Psoas muscle (tissue), 8 donors: ENCODE measurements around the gene C11orf52. TPM values are rescaled to one million over a fixed set of nuclear protein-coding genes. Genes with fewer than 3 reads are reported as not detected.

Source experiments
- ATAC-seq, 4 donors: fragments of 200-7000 bp; cut with Tn5 transposase; one replicate each; pipeline ENCODE4 v1.9.1; 2020; ENCODE audit warnings: moderate library complexity in 3 of 4, mild to moderate bottlenecking in 2 of 4
- DNase-seq, 2 donors: peaks; one replicate each; pipeline ENCODE4 v3.0.0-alpha.2; 2020
- H3K27ac ChIP-seq: fragments of 200-600 bp; one replicate; pipeline ENCODE4 v1.8.0; 2022
- H3K27me3 ChIP-seq, 3 donors: fragments of 200-600 bp in 1 of 3; one replicate each; pipeline versions ENCODE4 v1.6.1 to v1.8.0; 2013 to 2022; ENCODE audit warnings: low read length in 2 of 3, mild to moderate bottlenecking in 2 of 3, moderate library complexity in 1 of 3; ENCODE audit not compliant: insufficient read depth in 3 of 3
- H3K36me3 ChIP-seq, 2 donors: fragments of 200-600 bp in 1 of 2; one replicate each; pipeline versions ENCODE4 v1.6.1 to v1.8.0; 2013 to 2022; ENCODE audit warnings: low read depth in 1 of 2, mild to moderate bottlenecking in 1 of 2, moderate library complexity in 1 of 2; ENCODE audit not compliant: insufficient read depth in 1 of 2
- H3K4me1 ChIP-seq: fragments of 200-600 bp; one replicate; pipeline ENCODE4 v1.8.0; 2022
- H3K4me3 ChIP-seq: fragments of 200-600 bp; one replicate; pipeline ENCODE4 v1.8.0; 2022; ENCODE audit warnings: mild to moderate bottlenecking
- H3K9me3 ChIP-seq: fragments of 200-600 bp; one replicate; pipeline ENCODE4 v1.8.0; 2022
- WGBS, 3 donors: extraction: QIAGEN DNeasy Blood & Tissue Kit; methylation state at CpG; one replicate each; pipeline versions ENCODE4 v1.1.6 to v1.1.7; 2013; 5-methylcytosine and 5-hydroxymethylcytosine counted together
- intact Hi-C, 2 donors: fragments of 100-400 bp; cut with DNase I; formaldehyde crosslinking; loops; one replicate each; pipeline versions ENCODE4 v1.11.0 to v1.14.2; 2022
- polyA plus RNA-seq, 3 donors: library from polyadenylated mRNA; stranded (reverse); fragments of 200-250 nt; gene quantifications; one replicate each; pipeline ENCODE4 v1.2.3, GENCODE V29; 2013
- total RNA-seq, 4 donors: library from RNA; stranded (reverse); fragmentation: NEBNext Ultra II Directional in 2 of 4; extraction: Animal tissue kit (Norgen Biotek cat#: 25700) in 2 of 4; gene quantifications; one replicate each; pipeline versions ENCODE4 v1.2.1 to v1.2.4, GENCODE V29; 2021 to 2023
- TF ChIP-seq, protein P1 (sequence below): fragments of 200-600 bp; IDR thresholded peaks from one replicate; pipeline ENCODE4 v1.8.0; 2022; ENCODE audit warnings: antibody characterized with exemption
- donor health status: healthy with polysubstance abuse.
- donor health status: DM: no; HTN: no; CAD: no; lungs with moderate emphysema.
- donor health status: Bipolar disorder and iron deficiency.
- donor health status: healthy.
- donor health status: DM: yes; HTN: yes; CAD: no.
- donor health status: DM: no; HTN: no; CAD: no.
- donor health status: DM: no; HTN: no; CAD: no.
- donor health status: DM: yes; HTN: yes; CAD: no.

C11orf52 gene
- total and polyA plus RNA-seq, 7 donors = 1.0 to 24.5 (median 7.0) TPM

DNA sequence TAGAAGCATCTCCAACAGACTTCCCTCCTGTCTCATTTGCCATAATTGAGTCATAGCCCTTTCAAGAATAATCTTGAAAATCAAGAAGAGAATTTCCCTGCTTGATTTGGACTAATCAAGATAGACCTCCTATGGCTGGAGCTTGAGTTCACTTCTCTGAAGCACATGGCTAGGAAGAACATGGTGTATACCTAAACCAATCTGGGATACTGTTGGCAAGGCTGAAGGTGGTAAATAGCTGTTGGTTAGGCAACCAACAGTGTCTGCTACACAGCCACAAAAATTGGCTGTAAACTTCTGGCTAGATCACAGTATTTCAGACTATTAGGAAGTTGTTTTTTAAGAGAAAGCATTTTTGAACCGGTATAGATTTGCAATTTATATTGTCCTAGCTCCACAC lies 12.0 kb upstream of the C11orf52 start:
- peaks cover 0 to 30% of the 10 kb centered on the region in 2 donors for H3K36me3 ChIP-seq
- DNase-seq = no peak
- no peak overlapping the region for H3K4me3 ChIP-seq
- 53 to 72% (median 61%) methylated on average over 1 of the region's 1 CpG for WGBS, 3 donors
- intact Hi-C loops = no loop called here
- H3K9me3 ChIP-seq = no peaks in the 10 kb centered on the region
- peaks cover 4% of the 10 kb centered on the region for H3K4me1 ChIP-seq
- no peaks in the 10 kb centered on the region for H3K27me3 ChIP-seq
- peak; percentile 24 to 48 (median 36) for ATAC-seq
- TF ChIP-seq, protein P1, sequence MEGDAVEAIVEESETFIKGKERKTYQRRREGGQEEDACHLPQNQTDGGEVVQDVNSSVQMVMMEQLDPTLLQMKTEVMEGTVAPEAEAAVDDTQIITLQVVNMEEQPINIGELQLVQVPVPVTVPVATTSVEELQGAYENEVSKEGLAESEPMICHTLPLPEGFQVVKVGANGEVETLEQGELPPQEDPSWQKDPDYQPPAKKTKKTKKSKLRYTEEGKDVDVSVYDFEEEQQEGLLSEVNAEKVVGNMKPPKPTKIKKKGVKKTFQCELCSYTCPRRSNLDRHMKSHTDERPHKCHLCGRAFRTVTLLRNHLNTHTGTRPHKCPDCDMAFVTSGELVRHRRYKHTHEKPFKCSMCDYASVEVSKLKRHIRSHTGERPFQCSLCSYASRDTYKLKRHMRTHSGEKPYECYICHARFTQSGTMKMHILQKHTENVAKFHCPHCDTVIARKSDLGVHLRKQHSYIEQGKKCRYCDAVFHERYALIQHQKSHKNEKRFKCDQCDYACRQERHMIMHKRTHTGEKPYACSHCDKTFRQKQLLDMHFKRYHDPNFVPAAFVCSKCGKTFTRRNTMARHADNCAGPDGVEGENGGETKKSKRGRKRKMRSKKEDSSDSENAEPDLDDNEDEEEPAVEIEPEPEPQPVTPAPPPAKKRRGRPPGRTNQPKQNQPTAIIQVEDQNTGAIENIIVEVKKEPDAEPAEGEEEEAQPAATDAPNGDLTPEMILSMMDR = no peak
- peak overlapping the region; percentile 95 for H3K27ac ChIP-seq

DNA sequence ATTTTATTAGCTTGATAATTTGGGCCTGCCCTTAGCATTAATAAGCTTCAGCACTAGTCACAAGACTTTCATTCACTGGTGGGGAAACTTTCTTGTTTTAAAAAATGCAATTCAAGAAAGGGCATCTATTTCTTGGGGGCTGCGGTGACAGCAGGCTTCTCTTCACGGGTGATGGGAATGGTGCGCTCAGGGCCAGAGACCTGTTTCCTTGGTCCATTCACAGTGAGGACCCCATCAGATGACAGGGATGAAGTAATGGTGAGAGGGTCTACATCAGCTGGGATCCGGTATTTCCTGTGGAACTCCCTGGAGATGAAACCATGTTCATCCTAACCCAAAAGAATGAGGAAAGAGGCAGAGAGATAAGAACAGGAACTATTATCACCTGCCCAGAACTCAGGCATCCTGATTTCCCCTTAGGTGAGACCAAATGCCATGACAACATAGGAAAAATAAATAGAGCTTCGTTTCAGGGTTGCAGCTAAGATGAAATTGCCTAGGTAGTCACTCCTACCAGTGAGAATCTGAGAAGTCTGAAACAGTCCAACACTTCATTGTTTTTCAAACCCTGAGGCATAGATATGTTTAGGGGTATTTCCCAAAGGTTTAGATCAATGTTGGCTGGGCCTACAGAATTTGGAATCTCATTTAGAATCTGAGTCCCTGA lies 9.9 kb upstream of the C11orf52 start:
- WGBS, 3 donors = 52 to 60% (median 54%) methylated on average over 5 of the region's 5 CpGs
- Histone ChIP-seq H3K4me1 (peaks cover 4% of the 10 kb centered on the region), H3K36me3 (peaks cover 0 to 30% of the 10 kb centered on the region in 2 donors), H3K27ac (peak overlapping the region; percentile 95), H3K9me3 (no peaks in the 10 kb centered on the region), H3K4me3 (peak overlapping the region; percentile 82), H3K27me3 (no peaks in the 10 kb centered on the region)
- DNase-seq = no peak
- TF ChIP-seq, protein P1 = no peak
- intact Hi-C loops = no loop called here
- no peak for ATAC-seq

DNA sequence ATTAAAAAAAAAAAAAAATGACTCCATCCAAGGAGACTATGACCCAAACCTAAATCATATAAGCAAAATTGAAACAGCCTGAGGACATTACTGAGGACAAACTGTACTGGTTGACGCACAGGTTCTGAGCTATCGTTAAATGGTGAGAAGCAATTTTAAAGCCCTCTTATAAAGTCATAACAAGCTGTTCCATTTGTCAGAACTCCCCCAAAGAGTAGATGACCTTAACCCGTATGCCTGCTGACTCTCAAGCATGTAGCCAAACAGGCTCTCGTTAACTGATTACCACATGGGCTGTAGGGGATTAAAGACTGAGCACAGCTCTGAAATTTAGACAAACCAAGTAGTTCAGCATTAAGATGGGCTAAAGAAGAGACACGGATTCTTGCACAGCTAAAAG lies 9.3 kb upstream of the C11orf52 start:
- Histone ChIP-seq H3K27ac (peak overlapping the region; percentile 95), H3K36me3 (peaks cover 0 to 30% of the 10 kb centered on the region in 2 donors), H3K9me3 (no peaks in the 10 kb centered on the region), H3K27me3 (no peaks in the 10 kb centered on the region), H3K4me1 (peaks cover 7% of the 10 kb centered on the region), H3K4me3 (peak overlapping the region; percentile 82)
- ATAC-seq (no peak), DNase-seq (no peak)
- intact Hi-C loops = no loop called here
- WGBS, 3 donors = 23 to 34% (median 25%) methylated on average over 5 of the region's 5 CpGs
- TF ChIP-seq, protein P1 = no peak

DNA sequence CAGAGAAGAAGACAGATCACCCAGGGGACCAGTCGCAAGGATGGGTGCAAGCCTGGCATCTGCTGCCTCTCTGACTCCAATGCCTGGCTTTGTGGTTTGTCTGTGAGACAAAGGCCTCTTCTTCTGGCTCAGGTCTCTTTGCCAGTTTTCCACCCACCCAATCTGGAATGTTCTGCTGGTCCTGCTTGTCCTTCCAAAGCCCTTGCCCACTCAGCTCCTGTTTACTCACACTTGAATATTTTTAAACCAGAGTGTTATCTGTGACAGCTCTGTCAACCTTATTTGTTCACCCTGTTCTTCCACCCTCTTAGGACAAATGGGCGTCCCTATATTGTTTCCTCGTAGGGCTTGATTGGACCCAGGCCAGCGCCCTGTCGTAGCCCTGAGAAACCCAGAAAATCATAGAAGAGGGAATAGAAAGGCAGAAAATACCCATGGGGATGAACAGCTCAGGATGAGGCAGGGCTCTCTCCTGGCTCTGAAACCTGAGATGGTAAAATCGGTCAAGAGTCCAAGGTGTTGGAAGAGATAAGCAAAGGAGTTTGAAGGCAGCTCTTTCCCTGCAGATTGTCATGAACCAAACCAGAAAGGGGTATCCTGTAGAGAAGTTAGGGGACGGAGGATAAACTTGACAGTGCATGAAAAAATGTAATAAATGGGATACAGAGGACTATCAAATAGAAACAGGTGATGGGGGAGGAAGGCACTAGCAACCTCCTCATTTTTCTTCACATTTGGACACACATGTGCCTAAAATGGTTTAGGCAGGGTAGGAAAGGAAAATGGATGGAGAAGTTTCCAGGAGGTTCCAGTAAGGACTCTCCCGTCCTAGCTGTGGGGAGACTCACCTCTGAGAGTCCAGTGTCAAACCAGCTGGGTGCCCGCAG lies 7.8 kb upstream of the C11orf52 start:
- peaks cover 15% of the 10 kb centered on the region for H3K4me1 ChIP-seq
- 19 to 28% (median 21%) methylated on average over 9 of the region's 9 CpGs for WGBS, 3 donors
- H3K4me3 ChIP-seq = peak overlapping the region; percentile 82
- no peaks in the 10 kb centered on the region for H3K9me3 ChIP-seq
- TF ChIP-seq, protein P1 = no peak
- H3K36me3 ChIP-seq = peaks cover 0 to 30% of the 10 kb centered on the region in 2 donors
- no peaks in the 10 kb centered on the region for H3K27me3 ChIP-seq
- ATAC-seq (no peak), DNase-seq (peak in 1 of 2 donors; percentile 60)
- intact Hi-C loops = loop anchor here (5.0 kb wide), 1 partner anchor 34 kb away; the partner anchor contains the start of genes CFAP68 (in 2 of the 2) and FDXACB1 (in 2 of the 2)
- H3K27ac ChIP-seq = peak overlapping the region; percentile 95
